Activated CD4-positive, alpha-beta T cell treated with anti-CD3 and anti-CD28 coated beads for 4 hours (primary cell): Measurements from ENCODE around the gene OR2L8.

ENCODE experiments used
- DNase-seq, 2 donors: peaks; one replicate each; pipeline ENCODE4 v3.0.0-alpha.2; 2020

OR2L8 gene

DNA sequence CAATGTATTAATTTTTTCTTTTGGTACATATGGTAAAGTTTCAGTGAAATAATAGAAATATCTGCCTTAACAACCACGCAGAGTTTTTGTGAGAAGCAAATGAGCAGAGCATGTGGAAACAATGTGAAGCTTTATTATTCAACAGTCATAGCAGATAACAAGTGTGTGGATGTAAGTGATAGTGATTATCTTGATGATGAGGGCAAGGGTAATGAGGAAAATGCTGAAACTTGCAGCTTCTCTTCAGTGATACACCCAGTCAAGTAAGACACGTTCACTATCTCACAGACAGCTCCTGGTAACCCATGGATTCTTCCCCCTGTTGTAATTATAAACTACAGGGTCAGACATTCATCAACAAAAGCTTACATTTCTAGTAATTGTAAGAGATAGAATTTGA lies 50.2 kb downstream of the OR2L8 start:
- DNase-seq, result no peak
